ENCODE data around the gene RBM25.
"Not testable (repeated sequence)": the region's sequence is repeated elsewhere in the genome, so short reads cannot be mapped to it uniquely, and the experiment has no call there.

Gene RBM25

DNA sequence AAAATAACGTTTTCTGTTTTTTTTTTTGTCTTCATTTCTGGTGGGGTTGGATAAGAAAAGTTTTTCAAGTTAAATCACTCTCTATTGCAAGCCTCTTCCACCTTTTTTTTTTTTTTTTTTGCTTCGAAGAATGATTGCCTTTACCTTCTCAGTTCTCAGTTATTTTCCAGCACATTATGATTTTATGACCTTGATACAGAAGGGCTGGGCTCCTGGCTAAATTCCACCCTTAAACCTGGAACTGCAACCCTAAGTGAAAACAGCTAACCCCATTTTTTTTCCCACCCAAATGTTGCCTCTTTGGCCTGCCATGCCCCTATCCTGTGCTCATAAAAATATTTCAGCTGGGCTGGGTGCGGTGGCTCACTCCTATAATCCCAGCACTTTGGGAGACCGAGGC lies 109.4 kb downstream of the RBM25 start:
- Mint-ChIP-seq H3K4me3 (no peak overlapping the region), H3K9me3 (no peaks in the 10 kb centered on the region), H3K4me1 (no peaks in the 10 kb centered on the region), H3K27me3 (ENCODE audit: low read depth, poor library complexity) (no peaks in the 10 kb centered on the region), H3K36me3 (ENCODE audit: low read depth) (peaks cover 62% of the 10 kb centered on the region), H3K27ac (no peak overlapping the region)
- no peak for DNase-seq
- TF ChIP-seq, protein P1, sequence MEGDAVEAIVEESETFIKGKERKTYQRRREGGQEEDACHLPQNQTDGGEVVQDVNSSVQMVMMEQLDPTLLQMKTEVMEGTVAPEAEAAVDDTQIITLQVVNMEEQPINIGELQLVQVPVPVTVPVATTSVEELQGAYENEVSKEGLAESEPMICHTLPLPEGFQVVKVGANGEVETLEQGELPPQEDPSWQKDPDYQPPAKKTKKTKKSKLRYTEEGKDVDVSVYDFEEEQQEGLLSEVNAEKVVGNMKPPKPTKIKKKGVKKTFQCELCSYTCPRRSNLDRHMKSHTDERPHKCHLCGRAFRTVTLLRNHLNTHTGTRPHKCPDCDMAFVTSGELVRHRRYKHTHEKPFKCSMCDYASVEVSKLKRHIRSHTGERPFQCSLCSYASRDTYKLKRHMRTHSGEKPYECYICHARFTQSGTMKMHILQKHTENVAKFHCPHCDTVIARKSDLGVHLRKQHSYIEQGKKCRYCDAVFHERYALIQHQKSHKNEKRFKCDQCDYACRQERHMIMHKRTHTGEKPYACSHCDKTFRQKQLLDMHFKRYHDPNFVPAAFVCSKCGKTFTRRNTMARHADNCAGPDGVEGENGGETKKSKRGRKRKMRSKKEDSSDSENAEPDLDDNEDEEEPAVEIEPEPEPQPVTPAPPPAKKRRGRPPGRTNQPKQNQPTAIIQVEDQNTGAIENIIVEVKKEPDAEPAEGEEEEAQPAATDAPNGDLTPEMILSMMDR (IDR thresholded peaks at IDR 0.05) = no peak

DNA sequence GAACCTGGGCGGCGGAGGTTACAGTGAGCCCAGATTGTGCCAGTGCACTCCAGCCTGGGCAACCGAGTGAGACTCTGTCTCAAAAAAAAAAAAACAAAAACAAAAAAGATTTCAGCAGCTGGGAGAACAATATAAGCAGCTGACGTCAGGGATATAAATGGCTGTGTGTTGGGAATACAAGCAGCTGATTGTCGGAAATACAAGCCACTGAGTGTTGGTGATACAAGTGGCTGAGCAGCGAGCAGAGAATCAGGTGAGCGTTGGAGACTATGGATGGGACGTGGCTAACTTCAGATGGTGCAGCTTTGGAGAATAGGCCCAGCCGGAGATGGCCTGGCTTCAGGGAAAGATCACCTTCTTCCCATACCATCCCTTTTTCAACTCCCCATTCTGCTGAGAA lies 109.9 kb downstream of the RBM25 start:
- Mint-ChIP-seq H3K27me3 (ENCODE audit: low read depth, poor library complexity) (no peaks in the 10 kb centered on the region), H3K4me1 (no peaks in the 10 kb centered on the region), H3K4me3 (no peak overlapping the region), H3K9me3 (no peaks in the 10 kb centered on the region), H3K36me3 (ENCODE audit: low read depth) (peaks cover 62% of the 10 kb centered on the region), H3K27ac (no peak overlapping the region)
- DNase-seq = no peak
- TF ChIP-seq, protein P1 (IDR thresholded peaks at IDR 0.05) = no peak

DNA sequence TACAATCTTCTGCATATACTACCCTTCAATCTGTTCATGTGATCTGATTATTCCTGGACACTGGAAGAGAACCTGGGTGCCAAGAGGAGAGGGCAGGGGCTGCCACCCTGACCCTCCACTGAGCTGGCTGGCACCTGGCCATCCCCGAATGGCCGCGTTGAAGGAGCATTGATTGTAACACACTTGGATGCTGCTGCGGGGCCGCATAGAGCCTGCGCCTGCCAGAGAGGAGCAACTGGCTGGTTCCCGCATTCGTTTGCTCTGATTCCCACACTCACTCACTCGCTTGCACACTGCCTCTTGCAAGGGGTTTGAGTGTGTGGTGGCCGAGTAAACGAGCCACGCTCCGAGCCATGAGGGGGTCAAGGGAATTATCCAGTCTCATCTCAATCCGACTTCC lies 110.4 kb downstream of the RBM25 start:
- Mint-ChIP-seq H3K27me3 (ENCODE audit: low read depth, poor library complexity) (no peaks in the 10 kb centered on the region), H3K9me3 (no peaks in the 10 kb centered on the region), H3K4me1 (no peaks in the 10 kb centered on the region), H3K27ac (no peak overlapping the region), H3K36me3 (ENCODE audit: low read depth) (peaks cover 62% of the 10 kb centered on the region), H3K4me3 (no peak overlapping the region)
- TF ChIP-seq, protein P1 (IDR thresholded peaks at IDR 0.05) = no peak
- DNase-seq = no peak

- H3K4me3 Mint-ChIP-seq; H3K27me3 Mint-ChIP-seq (ENCODE audit: low read depth, poor library complexity); H3K9me3 Mint-ChIP-seq; H3K27ac Mint-ChIP-seq; DNase-seq; H3K4me1 Mint-ChIP-seq: not testable (repeated sequence)
- peaks cover 63% of the 10 kb centered on the region for H3K36me3 Mint-ChIP-seq (ENCODE audit: low read depth)
Measured at GRCh38 chr14:73169855-73170254, 111.5 kb downstream of the RBM25 start.

DNA sequence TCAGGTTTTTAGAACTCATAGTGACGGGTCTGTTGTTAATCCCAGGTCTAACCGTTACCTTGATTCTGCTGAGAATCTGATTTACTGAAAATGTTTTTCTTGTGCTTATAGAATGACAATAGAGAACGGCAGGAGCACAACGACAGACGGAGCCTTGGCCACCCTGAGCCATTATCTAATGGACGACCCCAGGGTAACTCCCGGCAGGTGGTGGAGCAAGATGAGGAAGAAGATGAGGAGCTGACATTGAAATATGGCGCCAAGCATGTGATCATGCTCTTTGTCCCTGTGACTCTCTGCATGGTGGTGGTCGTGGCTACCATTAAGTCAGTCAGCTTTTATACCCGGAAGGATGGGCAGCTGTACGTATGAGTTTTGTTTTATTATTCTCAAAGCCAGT lies 112.4 kb downstream of the RBM25 start:
- no peak for DNase-seq

GRCh38 chr14:73172500-73172899 lies 114.2 kb downstream of the RBM25 start:
- Mint-ChIP-seq H3K4me1 (peaks cover 12% of the 10 kb centered on the region), H3K27me3 (ENCODE audit: low read depth, poor library complexity) (no peaks in the 10 kb centered on the region), H3K9me3 (no peaks in the 10 kb centered on the region), H3K36me3 (ENCODE audit: low read depth) (peaks cover 75% of the 10 kb centered on the region), H3K27ac (no peak overlapping the region), H3K4me3 (no peak overlapping the region)
- TF ChIP-seq, protein P1 (IDR thresholded peaks at IDR 0.05) = no peak
- DNase-seq = no peak

More for the DNA sequence above, 112.4 kb downstream of the RBM25 start:
- H3K4me1 Mint-ChIP-seq = no peaks in the 10 kb centered on the region
- peaks cover 64% of the 10 kb centered on the region for H3K36me3 Mint-ChIP-seq (ENCODE audit: low read depth)
- no peaks in the 10 kb centered on the region for H3K27me3 Mint-ChIP-seq (ENCODE audit: low read depth, poor library complexity)
- TF ChIP-seq, protein P1 (IDR thresholded peaks at IDR 0.05) = no peak
- no peak overlapping the region for H3K4me3 Mint-ChIP-seq
- no peak overlapping the region for H3K27ac Mint-ChIP-seq
- no peaks in the 10 kb centered on the region for H3K9me3 Mint-ChIP-seq

Measured in nephron progenitor cell (in vitro differentiated cells).